ENCODE measurements around the gene BCKDHA.
"Not testable (repeated sequence)": the region's sequence is repeated elsewhere in the genome, so short reads cannot be mapped to it uniquely, and the experiment has no call there.

The BCKDHA gene

DNA sequence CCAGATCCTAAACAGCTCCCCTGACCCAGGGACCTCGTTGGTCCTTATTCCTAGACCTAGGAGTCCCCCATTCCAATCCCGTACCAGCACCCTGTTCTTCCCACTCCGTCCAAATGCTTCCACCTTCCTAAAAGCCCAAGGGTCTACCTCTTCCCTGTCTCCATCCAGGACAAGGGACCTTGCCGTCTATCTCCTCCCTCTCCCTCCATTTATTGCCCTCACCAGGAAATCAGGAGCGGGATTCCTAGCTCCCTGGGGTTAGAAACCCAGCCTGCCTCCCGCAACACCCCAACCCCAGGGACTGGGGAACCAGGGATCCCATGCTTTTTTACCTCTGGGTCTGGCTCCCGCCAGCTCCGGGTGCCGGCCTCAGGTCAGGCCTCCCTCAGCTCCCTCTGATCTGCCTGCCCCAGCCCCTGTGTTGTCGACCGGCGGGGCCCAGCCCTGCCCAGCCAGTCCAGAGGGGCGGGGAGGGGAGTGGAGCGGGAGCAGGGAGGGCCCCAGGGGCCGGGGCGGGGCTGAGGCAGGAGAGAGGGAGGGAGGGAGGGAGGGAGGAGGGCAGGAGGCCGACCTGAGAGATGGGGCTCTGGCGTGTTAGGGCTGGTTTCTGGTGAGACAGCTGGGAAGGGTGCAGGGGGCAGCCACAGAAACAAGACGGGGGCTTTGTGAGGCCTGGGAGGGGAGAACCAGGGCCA lies 29.5 kb downstream of the BCKDHA start, which contains the start of gene B3GNT8:
B3GNT8 (minus strand) TSS at position 423 of the 695 bp plus-strand sequence. CDS start 596 bp downstream, outside the sequence.
- DNase-seq: peak; percentile 23 to 28

DNA sequence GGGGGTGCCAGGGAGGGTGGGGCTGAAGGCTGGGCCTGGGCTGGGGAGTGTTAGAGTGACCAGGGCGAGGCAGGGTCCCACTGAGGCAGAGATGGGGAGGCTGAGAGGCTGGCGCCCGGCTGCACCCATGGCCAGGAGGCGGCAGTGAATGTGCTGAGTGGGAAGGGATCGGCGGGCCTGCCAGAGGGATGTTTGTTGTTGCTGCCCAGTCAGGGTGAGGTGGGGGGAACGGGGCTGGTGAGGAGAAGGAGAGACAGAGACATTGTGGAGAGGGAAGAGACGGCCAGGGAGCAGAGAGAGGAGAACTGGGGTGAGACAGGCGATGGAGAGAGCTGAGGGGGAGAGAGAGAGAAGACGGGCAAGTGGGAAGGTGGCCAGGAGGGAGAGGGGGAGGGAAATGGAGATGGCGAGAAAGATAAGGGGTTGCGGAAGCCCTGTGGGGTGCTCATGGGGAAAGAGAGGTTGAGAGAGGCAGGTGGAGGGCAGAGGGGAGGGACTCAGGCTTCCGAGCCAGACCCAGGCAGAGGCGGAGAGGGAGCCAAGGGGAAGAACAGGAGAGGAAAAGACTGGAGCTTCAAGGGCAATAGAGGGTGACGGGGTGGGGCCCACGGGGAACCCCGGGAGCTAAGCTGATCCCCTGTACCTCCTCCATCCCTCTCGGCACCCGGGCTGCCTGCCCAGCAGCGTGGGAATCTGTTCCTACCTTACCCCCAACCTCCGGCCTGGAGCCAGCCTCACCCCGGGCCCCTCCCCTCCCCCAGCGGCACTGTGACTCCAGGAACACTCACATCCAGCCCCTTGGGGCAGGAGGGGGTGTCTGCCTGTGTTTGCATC lies 30.2 kb downstream of the BCKDHA start:
- DNase-seq: peak; percentile 11 to 17

- DNase-seq: no peak
Measured at GRCh38 chr19:41428481-41428859, 30.9 kb downstream of the BCKDHA start.

DNA sequence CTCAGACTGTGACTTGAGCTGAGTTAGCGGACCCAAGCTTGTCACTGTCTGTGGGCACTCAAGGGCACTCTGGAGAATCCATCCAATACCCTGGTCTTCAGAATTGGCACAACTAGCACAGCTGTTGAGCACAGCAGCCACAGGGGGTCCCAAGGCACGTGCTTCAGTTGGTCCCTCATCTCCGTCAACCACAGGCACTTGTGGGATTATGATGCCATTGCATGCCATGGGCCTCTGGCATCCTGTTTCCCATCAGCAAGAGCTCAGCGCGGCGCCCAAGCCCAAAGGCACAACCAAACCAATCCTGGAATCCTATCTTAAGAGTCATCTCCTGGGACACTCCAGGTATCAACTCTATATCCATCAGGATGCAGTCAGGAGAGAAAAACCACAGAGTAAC lies 33.3 kb downstream of the BCKDHA start:
- DNase-seq: no peak

- no peak for DNase-seq
Measured at GRCh38 chr19:41431426-41432386, 34.1 kb downstream of the BCKDHA start.

- no peak for DNase-seq
Measured at GRCh38 chr19:41433171-41433570, 35.6 kb downstream of the BCKDHA start.

DNA sequence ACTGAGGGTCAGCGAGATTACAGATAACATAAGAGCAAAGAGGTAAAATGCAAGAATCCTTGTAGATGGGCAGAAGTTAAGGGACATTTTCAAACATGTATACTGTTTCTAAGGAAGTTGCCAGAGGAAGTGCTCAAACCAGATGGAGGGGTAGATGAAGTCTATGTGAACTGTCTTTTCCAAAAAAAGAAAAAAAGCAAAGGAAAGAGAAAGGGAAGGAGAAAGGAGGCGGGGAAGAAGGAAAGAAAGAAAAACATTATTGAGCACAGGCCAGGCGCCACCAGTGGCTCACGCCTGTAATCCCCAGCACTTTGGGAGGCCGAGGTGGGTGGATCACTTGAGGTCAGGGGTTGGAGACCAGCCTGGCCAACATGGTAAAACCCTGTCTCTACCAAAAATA lies 36.8 kb downstream of the BCKDHA start:
- no peak for DNase-seq

- not testable (repeated sequence) for DNase-seq
Measured at GRCh38 chr19:41435376-41435775, 37.8 kb downstream of the BCKDHA start.

GRCh38 chr19:41435936-41436673 lies 38.5 kb downstream of the BCKDHA start:
- no peak for DNase-seq

GRCh38 chr19:41436674-41436951 lies 39.0 kb downstream of the BCKDHA start:
- DNase-seq: no peak

GRCh38 chr19:41437944-41438574 lies 40.4 kb downstream of the BCKDHA start:
- no peak for DNase-seq

DNA sequence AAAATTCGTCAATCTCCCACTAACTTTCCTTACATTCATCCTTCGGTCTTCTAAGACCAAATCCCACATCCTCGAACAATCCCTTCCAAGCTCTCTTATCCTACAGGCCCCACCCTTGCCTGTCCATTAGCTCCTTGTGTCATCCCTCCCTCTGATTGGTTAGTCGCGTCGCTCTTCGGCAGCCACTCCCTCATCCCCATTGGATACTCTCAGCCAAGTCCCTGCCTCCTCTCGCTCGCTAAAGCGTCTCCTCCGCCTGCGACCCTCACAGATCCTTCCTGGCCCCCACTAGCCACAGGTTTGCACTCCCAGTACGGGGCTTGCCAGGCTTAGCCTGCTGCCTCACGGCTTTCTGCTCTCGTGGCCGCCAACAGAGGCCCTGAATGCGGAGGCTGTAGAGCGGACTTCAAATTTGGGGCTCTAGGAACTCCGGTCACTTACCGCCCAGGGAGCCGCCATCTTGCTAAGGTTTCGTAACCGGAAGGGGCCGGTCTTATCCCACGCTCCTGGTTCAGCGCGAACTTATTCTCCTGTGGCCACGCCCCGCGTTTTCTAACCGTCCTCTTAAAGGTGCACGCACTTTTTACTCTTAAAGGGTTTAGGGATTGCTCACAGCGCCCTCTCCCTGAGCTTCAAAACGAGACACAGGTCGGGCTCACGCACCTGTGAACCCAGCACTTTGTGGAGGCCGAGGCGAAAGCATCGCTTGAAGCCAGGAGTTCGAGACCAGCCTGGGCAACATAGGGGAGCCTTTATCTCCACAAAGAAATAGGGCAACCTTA lies 42.0 kb downstream of the BCKDHA start, which contains the start of gene DMAC2:
DMAC2 (minus strand) TSS at position 472 of the 782 bp plus-strand sequence; CDS start at position 459, 13 bp downstream.
- DNase-seq: peak; percentile 95 to 96

- DNase-seq: no peak
Measured at GRCh38 chr19:41441321-41441945, 43.8 kb downstream of the BCKDHA start.

DNA sequence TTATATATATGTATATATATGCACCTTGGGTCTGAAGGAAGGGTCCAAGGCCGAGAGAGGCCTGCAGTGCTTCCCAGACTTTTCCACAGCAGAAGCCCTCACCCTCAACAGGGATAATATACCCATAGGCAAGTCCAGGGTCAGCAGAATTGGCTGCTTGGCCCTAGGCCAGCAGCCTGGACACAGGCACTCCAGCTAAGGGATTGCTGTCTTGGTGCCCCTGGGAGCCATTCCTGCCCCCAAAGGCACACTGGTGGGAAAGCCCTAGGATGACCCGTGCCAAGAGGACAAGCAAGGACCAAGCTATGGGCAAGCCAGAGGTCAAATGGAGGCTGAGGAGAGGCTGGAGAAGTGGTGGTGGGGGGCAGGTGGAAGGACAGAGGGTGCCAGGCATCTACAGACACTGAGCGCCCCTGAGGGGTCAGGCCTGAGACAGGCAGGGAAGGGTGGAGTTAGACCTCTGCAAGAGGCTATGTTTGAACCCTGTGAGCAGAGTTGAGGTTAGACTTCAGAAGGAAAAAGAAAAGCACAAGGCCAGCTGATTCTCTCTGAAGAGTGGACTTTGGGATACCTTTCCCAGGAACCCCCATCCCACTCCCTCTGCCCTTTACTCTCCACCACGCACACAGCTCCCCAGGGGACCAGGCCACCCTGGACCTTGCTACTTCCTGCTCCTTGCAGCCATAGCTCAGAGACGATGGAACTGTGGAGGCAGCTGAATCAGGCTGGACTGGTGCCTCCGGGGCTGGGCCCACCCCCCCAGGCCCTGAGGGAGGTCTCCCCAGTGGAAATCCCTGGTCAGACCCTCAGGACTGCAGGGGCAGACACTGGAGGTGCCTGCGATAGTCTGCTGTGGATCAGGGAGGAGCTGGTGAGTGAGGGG lies 45.1 kb downstream of the BCKDHA start, which contains the start of gene ERICH4:
ERICH4 (plus strand) TSS at position 684 of the 883 bp plus-strand sequence; CDS start at position 698, 14 bp downstream.
- DNase-seq: no peak

DNA sequence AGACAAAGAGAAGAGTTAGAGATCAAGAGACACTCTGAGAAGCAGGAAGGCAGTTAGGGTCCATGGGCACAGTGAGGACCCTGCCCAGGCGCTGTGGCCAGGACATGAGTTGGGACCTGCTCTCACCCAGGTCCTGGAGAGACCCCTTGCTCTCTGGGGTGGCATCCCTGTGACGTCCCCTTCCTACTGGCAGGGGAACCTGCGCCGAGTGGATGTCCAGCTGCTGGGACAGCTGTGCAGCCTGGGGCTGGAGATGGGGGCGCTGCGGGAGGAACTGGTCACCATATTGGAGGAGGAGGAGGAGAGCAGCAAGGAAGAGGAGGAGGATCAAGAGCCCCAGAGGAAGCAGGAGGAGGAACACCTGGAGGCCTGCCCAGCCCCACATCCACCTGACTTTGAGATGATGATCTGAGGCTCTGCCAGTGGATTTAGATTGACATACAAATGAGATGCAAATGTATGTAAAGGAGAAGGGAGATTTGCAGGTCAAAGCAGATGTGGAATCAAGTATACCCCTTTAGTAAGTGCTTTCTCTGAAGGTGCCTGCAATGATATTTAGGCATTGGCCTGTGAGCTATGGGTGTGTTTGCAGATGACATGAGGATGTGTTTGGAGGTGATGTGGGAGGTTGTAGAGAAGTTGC lies 46.3 kb downstream of the BCKDHA start:
- DNase-seq: no peak

DNA sequence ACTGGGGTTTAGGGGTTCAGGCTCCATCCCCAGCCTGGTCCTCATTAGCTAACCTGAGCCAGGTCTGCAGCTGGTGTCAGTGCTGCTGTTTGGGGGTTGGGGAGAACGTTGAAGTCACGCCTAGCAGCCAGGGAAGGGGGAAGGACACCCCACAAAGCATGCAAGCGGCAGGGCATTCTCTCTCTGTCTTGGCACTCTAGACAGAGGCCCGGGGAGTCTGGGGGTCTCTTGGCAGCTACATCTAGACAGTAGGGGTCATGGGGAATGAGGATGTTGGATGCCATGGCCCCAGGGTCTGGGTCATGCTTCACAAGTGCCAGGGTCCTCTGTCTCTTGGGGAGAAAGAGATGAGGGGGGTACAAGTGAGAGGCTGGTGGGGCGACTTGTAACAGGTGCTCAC lies 48.0 kb downstream of the BCKDHA start:
- no peak for DNase-seq

DNA sequence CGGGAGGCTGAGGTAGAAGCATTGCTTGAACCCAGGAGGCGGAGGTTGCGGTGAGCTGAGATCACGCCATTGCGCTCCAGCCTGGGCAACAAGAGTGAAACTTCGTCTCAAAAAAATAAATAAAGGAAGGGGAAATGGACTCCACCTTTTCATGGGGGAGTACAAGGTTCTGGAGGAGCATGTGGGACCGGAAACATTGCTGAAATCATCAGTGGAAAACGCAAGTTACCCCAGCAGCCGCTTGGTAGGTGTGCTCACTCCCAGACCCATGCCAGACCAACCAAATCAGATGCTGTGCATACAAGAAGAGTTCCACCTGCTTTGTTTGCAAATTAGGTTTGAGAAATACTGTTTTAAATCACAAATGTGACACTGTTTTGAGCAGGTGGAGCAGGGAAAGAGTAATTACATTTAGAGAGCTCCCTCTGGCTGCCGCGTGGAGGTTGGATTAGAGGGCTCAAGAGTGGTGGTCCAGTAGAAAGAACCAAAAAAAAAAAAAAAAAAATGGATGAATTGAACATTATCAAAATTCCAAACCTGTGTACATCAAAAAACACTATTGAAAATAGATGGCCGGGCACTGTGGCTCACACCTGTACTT lies 50.2 kb downstream of the BCKDHA start:
- no peak for DNase-seq
